ENCODE measurements around the gene CLDND2. TPM values are rescaled to one million over a fixed set of nuclear protein-coding genes. Genes with fewer than 3 reads are reported as not detected.

The CLDND2 gene
- total RNA-seq, 3 donors from 2014 or later = 1.3 to 2.1 (median 1.3) TPM

GRCh38 chr19:51323481-51324166 is 45.2 kb downstream of the CLDND2 start:
- H3K9me3 ChIP-seq = no peaks in the 10 kb centered on the region
- H3K36me3 ChIP-seq (ENCODE audit: low read depth) = no peaks in the 10 kb centered on the region
- H3K4me3 ChIP-seq = no peak overlapping the region
- no peak for DNase-seq
- ATAC-seq = no peak
- H3K4me1 ChIP-seq (ENCODE audit: low read depth) = no peaks in the 10 kb centered on the region
- TF ChIP-seq, protein P1, sequence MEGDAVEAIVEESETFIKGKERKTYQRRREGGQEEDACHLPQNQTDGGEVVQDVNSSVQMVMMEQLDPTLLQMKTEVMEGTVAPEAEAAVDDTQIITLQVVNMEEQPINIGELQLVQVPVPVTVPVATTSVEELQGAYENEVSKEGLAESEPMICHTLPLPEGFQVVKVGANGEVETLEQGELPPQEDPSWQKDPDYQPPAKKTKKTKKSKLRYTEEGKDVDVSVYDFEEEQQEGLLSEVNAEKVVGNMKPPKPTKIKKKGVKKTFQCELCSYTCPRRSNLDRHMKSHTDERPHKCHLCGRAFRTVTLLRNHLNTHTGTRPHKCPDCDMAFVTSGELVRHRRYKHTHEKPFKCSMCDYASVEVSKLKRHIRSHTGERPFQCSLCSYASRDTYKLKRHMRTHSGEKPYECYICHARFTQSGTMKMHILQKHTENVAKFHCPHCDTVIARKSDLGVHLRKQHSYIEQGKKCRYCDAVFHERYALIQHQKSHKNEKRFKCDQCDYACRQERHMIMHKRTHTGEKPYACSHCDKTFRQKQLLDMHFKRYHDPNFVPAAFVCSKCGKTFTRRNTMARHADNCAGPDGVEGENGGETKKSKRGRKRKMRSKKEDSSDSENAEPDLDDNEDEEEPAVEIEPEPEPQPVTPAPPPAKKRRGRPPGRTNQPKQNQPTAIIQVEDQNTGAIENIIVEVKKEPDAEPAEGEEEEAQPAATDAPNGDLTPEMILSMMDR (IDR thresholded peaks at IDR 0.05) = no peak
- intact Hi-C loops (cut with DNase I, micrococcal nuclease) = no loop called here

DNA sequence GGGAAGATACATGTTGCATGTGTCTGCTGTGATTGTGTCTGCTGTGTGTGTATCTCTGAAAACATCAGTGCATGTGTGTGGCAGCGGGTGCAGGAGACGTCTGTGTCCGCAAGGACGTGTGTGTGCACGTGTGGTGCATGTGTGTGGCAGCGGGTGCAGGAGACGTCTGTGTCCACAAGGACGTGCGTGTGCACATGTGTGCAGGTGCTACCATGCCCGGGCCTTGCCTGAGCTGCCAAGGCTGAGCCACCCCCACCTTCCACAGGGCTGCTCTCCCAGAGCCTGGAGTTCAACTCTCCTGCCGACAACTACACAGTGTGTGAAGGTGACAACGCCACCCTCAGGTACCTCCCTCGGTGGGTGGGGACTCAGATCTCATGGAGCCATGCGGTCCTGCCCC is 47.0 kb downstream of the CLDND2 start:
- Histone ChIP-seq H3K36me3 (ENCODE audit: low read depth) (no peaks in the 10 kb centered on the region), H3K9me3 (no peaks in the 10 kb centered on the region), H3K4me3 (no peak overlapping the region), H3K4me1 (ENCODE audit: low read depth) (no peaks in the 10 kb centered on the region)
- DNase-seq (no peak), ATAC-seq (no peak)
- TF ChIP-seq, protein P1 (IDR thresholded peaks at IDR 0.05) = no peak
- intact Hi-C loops (cut with DNase I, micrococcal nuclease) = no loop called here

DNA sequence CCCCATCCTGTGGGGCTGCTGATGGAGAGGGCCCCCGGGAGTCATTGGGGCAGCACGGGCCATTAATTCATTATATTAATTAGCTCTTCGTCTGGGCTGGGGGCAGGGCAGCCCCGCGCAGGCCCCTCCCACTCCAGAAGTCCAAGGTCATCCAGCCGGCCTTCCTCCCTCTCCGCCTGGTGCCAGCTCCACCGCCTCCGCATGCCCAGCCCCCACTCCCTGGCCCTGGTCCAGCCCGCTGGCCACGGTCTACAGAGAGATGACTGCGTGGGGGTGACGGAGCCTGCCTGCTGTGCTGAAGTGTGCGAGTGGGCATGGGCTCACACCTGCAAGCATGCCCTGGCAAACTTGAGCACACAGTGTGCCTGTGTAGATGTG is 48.5 kb downstream of the CLDND2 start:
- H3K9me3 ChIP-seq = no peaks in the 10 kb centered on the region
- intact Hi-C loops (cut with DNase I, micrococcal nuclease) = no loop called here
- ATAC-seq (no peak), DNase-seq (no peak)
- no peak overlapping the region for H3K4me3 ChIP-seq
- no peaks in the 10 kb centered on the region for H3K36me3 ChIP-seq (ENCODE audit: low read depth)
- TF ChIP-seq, protein P1 (IDR thresholded peaks at IDR 0.05) = no peak
- no peaks in the 10 kb centered on the region for H3K4me1 ChIP-seq (ENCODE audit: low read depth)

GRCh38 chr19:51319649-51320279 is 49.0 kb downstream of the CLDND2 start:
- H3K4me1 ChIP-seq (ENCODE audit: low read depth) = no peaks in the 10 kb centered on the region
- TF ChIP-seq, protein P1 (IDR thresholded peaks at IDR 0.05) = no peak
- no peaks in the 10 kb centered on the region for H3K9me3 ChIP-seq
- intact Hi-C loops (cut with DNase I, micrococcal nuclease) = no loop called here
- ATAC-seq = no peak
- DNase-seq = no peak
- H3K4me3 ChIP-seq = no peak overlapping the region
- H3K36me3 ChIP-seq (ENCODE audit: low read depth) = no peaks in the 10 kb centered on the region

DNA sequence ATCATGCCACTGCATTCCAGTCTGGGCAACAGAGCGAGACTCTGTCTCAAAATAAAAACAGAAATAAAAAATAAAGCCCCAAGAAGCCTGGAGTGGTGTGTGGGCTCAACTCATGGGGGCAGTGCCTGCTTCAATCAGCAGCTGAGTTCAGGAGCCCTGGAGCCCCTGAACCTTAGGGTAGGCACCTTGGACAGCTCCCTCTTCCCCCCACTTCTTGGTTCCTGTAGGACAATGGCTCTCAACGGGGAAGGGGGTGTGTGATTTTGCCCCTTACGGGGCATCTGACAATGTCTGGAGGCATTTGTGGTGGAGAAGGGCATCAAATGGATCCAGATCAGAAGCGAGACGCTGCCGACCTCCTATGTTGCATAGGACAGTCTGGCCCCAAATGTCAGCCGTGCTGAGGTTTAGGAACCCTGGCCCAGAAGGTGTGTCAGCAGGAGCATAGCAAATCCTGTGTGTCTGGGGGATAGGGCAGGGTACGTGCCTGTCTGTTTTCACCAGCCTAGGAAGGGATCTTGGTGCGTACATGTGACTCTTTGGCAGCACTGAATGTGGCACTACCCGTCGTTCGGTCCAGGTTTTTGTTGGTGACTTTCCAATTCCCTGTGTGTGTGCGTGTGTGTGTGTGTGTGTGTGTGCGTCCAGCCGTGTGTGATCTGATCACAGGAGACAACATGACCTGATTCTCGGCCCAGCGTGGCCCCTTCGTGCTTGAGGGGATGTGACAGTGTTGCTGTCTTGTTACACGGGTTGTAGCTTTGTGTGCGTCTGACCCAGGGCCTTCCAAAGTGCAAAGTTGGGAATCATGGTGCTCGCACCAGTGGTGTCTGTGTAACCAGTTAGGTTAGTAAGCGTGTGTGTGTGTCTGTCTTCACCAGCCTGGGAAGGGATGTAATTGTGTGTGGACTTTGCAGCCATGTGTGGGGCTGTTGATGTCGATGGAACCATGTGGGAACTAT is 49.8 kb downstream of the CLDND2 start:
- TF ChIP-seq, protein P1 (IDR thresholded peaks at IDR 0.05) = no peak
- Histone ChIP-seq H3K4me3 (no peak overlapping the region), H3K4me1 (ENCODE audit: low read depth) (no peaks in the 10 kb centered on the region), H3K36me3 (ENCODE audit: low read depth) (no peaks in the 10 kb centered on the region), H3K9me3 (no peaks in the 10 kb centered on the region)
- DNase-seq (no peak), ATAC-seq (no peak)
- intact Hi-C loops (cut with DNase I, micrococcal nuclease) = no loop called here

All from mucosa of descending colon (tissue), 3 donors.